GM20000 (cell line): ENCODE results near the gene GGNBP2.

Source experiments
- DNase-seq: peaks from one replicate; pipeline ENCODE4 v3.0.0; 2012; ENCODE audit warnings: low spot score
- TF ChIP-seq, protein P1 (sequence below): IDR thresholded peaks from 2 replicates; pipeline ENCODE4 v1.5.1; 2012; ENCODE audit warnings: mild to moderate bottlenecking, control low read depth; ENCODE audit errors: extremely low read depth, missing control alignments

Gene GGNBP2

DNA sequence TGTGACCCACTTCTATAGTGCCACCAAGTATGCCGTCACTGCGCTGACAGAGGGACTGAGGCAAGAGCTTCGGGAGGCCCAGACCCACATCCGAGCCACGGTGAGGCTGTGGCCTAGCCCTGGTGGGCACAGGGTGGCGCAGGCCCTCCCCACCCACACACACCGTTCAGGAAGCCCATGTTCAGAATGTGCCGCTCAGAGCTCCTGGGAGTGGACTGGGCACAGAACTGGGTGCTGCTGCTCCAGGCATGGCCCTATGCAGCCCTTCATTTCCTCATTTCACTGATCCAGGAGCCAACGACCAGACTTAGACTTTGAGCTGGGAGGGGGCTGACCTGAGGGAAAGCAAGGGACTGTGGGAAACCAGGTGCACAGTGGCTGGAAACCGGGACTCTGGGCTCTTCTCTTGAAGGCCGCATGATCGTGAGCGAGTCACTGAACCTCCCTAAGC, 54.3 kb downstream of the GGNBP2 start:
- DNase-seq = no peak
- TF ChIP-seq, protein P1, sequence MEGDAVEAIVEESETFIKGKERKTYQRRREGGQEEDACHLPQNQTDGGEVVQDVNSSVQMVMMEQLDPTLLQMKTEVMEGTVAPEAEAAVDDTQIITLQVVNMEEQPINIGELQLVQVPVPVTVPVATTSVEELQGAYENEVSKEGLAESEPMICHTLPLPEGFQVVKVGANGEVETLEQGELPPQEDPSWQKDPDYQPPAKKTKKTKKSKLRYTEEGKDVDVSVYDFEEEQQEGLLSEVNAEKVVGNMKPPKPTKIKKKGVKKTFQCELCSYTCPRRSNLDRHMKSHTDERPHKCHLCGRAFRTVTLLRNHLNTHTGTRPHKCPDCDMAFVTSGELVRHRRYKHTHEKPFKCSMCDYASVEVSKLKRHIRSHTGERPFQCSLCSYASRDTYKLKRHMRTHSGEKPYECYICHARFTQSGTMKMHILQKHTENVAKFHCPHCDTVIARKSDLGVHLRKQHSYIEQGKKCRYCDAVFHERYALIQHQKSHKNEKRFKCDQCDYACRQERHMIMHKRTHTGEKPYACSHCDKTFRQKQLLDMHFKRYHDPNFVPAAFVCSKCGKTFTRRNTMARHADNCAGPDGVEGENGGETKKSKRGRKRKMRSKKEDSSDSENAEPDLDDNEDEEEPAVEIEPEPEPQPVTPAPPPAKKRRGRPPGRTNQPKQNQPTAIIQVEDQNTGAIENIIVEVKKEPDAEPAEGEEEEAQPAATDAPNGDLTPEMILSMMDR = no peak

DNA sequence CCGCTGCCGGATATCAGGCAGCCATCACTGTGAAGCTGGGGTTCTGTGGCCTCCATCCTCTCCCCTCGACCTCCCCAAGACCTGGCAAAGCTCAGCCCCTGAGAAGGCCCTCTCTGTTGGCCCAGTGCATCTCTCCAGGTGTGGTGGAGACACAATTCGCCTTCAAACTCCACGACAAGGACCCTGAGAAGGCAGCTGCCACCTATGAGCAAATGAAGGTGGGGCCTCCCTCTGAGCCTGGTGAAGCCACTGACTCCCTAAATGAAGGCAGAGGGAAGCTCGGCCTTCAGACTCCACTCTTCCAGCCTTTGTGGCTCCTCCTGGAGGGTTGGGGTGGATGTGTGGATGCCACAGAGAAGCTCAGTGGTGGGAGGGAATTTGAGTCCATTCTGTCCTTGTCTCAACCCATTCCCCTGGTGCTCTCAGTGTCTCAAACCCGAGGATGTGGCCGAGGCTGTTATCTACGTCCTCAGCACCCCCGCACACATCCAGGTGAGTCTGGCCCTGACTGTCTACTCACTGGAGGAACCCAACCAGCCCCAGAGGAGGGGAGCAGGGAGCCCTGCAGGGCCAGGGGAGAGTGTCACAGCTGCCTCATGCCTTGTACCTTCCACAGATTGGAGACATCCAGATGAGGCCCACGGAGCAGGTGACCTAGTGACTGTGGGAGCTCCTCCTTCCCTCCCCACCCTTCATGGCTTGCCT, 55.0 kb downstream of the GGNBP2 start:
- no peak for DNase-seq
- TF ChIP-seq, protein P1 = no peak

DNA sequence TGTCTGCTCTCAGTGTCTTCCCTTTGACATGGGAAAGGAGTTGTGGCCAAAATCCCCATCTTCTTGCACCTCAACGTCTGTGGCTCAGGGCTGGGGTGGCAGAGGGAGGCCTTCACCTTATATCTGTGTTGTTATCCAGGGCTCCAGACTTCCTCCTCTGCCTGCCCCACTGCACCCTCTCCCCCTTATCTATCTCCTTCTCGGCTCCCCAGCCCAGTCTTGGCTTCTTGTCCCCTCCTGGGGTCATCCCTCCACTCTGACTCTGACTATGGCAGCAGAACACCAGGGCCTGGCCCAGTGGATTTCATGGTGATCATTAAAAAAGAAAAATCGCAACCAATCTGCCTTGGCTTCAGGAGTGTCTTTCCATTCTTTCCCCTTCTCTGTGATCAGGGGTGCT, 55.7 kb downstream of the GGNBP2 start:
- DNase-seq = no peak
- TF ChIP-seq, protein P1 = no peak

DNA sequence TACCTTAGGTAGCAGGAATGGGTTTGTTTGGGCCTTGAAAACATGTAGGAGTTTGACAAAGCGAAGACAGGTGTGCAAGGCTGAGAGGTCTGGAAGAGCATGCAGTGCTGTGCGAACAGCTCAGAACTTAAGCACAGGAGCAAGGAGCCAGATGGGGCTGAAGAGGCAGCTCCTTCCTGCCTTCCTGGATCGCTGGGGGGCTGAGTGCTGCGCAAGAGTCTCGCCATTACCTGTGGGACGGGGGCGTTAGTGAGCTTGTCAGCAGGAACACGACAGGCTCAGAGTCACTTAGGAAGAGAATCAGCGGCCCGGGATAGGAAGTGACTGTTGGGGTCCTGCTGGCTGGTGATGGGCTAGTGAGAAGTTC, 56.2 kb downstream of the GGNBP2 start:
- no peak for DNase-seq
- TF ChIP-seq, protein P1 = no peak

DNA sequence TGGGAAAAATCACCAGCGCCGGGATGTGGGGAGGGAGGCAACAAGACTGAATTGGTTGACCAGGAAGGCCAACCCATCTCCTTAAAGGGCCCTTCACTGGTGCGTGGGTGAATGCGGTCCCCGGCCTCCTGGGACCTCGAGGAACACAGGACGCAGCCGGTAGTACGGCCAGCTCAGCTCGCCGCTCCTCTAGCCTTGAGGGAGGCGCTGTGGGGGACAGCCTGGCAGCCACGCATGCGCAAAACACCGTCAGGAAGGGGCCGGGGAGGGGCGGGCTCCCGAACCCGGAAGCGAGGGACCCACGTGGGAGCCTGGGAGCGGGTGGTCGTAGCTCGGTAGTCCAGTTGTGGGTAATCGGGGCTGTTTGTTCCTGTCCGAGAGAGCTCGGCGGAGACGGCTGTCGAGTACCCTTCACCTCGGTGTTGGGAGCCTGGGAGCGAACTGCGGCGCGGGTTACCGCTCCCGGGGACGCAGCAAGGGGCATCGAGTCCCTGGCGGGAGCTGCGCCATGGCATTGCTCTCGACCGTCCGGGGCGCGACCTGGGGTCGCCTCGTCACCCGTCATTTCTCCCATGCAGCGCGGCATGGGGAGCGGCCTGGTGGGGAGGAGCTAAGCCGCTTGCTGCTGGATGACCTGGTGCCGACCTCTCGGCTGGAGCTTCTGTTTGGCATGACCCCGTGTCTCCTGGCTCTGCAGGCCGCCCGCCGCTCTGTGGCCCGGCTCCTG, 56.7 kb downstream of the GGNBP2 start, which contains the start of gene MRM1:
Gene MRM1, plus strand, starts transcription at position 281 of the 727 bp plus-strand sequence. Its CDS starts 228 bp downstream, at position 509.
- peak; percentile 95 for DNase-seq
- TF ChIP-seq, protein P1 = no peak

DNA sequence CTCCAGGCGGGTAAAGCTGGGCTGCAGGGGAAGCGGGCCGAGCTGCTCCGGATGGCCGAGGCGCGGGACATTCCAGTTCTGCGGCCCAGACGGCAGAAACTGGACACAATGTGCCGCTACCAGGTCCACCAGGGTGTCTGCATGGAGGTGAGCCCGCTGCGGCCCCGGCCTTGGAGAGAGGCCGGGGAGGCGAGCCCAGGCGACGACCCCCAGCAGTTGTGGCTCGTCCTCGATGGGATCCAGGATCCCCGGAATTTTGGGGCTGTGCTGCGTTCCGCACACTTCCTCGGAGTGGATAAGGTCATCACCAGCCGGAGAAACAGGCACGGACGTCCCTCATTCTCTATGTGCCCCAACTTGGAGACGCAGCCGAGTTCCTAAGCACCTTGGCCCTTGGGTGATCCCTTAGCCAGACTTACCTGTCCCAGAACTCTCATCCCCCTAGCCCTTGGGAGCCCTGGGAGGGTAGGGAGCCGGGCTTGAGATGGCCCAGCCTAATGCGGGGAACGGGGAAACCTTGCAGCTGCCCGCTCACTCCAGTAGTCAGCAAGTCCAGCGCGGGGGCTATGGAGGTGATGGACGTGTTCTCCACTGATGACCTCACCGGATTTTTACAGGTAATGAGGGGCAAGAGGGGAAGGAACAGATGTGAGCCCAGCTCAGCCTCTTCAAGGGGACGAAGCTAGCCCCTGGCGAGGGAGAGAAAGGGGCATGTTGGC, 57.5 kb downstream of the GGNBP2 start:
- TF ChIP-seq, protein P1 = no peak
- no peak for DNase-seq
